ENCODE data around the gene CEP250. TPM values are rescaled to one million over a fixed set of nuclear protein-coding genes. Genes with fewer than 3 reads are reported as not detected.

The CEP250 gene
- total and polyA plus RNA-seq, 2 experiments from 2014 or later, result 15.5 to 21.7 TPM

DNA sequence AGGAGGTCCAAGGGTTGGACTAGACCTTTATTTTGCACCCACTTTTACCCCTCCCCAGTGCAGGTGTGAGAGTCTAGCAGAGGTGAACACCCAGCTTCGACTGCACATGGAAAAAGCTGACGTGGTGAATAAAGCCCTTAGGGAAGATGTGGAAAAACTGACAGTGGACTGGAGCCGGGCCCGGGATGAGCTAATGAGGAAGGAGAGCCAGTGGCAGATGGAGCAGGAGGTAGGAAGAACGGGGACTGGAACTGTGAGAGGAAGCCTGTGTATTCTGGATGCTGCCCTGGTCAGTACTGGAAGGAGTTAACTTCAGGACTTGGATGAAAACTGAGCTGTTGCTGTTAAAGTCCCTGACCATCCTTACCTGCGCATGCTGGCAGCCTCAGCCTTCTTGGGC, 10.6 kb downstream of the CEP250 start:
- in situ Hi-C loops (cut with MboI), result no loop called here
- no peaks in the 10 kb centered on the region for H3K27me3 ChIP-seq (replicated peaks; ENCODE audit: insufficient read depth)
- H3K9me2 ChIP-seq (ENCODE audit: insufficient read depth), result no peaks in the 10 kb centered on the region
- H3K27ac ChIP-seq, result no peak overlapping the region
- no peak for DNase-seq
- H3K9me3 ChIP-seq (ENCODE audit: low read depth), result no peaks in the 10 kb centered on the region
- H3K4me1 ChIP-seq (ENCODE audit: insufficient read depth), result no peaks in the 10 kb centered on the region
- H3K4me2 ChIP-seq (ENCODE audit: unreplicated experiment), result no peak overlapping the region
- H4K20me1 ChIP-seq (ENCODE audit: insufficient read depth), result no peaks in the 10 kb centered on the region
- H3K79me2 ChIP-seq (ENCODE audit: insufficient read depth), result 0 out of 2 replicates have a peak, but pooled peaks cover 7% of the 10 kb centered on the region
- H3K36me3 ChIP-seq (ENCODE audit: low read depth), result peaks cover 15% of the 10 kb centered on the region; the same call in 1 of the 2 replicates
- WGBS, 2 experiments (ENCODE audit: low coverage in 1 of 2, low lambda C conversion rate in 2 of 2, missing lambda C conversion rate in 2 of 2), result 47 to 50% methylated on average over 6 of the region's 6 CpGs
- no peak overlapping the region for H3K4me3 ChIP-seq
- H3K9ac ChIP-seq, result no peak overlapping the region
- H2AFZ ChIP-seq, result no peak overlapping the region
- no peaks in the 10 kb centered on the region for H3F3A ChIP-seq (ENCODE audit: insufficient read depth)
- no peak for TF ChIP-seq EZH2phosphoT487 (IDR thresholded peaks at IDR 0.05; ENCODE audit: insufficient read depth, low read depth)
- TF ChIP-seq EZH2 (IDR thresholded peaks at IDR 0.05; ENCODE audit: insufficient read depth, poor library complexity, severe bottlenecking), result no peak

DNA sequence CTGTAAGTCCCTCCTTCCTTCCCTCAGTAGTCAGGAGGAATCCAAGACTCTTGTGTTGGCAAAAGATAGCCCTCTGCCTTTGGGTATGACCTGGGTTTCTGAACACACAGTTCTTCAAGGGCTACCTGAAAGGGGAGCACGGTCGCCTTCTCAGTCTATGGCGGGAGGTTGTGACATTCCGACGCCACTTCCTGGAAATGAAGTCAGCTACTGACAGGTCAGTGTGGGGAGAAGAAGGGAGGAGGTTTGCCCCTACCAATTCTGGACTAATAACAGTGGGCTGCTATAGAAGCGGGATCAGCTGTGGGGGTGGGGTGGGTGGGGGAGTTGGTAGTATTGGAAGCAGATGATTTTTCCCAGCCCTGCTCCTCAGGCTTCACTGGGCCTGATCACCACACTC, 11.5 kb downstream of the CEP250 start:
- WGBS, 2 experiments (ENCODE audit: low coverage in 1 of 2, low lambda C conversion rate in 2 of 2, missing lambda C conversion rate in 2 of 2), result 96 to 98% methylated on average over 6 of the region's 6 CpGs
- no peaks in the 10 kb centered on the region for H3K27me3 ChIP-seq (replicated peaks; ENCODE audit: insufficient read depth)
- no peak overlapping the region for H3K4me3 ChIP-seq
- in situ Hi-C loops (cut with MboI), result no loop called here
- H3F3A ChIP-seq (ENCODE audit: insufficient read depth), result no peaks in the 10 kb centered on the region
- H3K9me2 ChIP-seq (ENCODE audit: insufficient read depth), result no peaks in the 10 kb centered on the region
- H3K79me2 ChIP-seq (ENCODE audit: insufficient read depth), result 0 out of 2 replicates have a peak, but pooled peaks cover 7% of the 10 kb centered on the region
- H3K4me1 ChIP-seq (ENCODE audit: insufficient read depth), result no peaks in the 10 kb centered on the region
- TF ChIP-seq EZH2 (IDR thresholded peaks at IDR 0.05; ENCODE audit: insufficient read depth, poor library complexity, severe bottlenecking) (no peak), EZH2phosphoT487 (IDR thresholded peaks at IDR 0.05; ENCODE audit: insufficient read depth, low read depth) (no peak)
- no peak overlapping the region for H3K9ac ChIP-seq
- H3K9me3 ChIP-seq (ENCODE audit: low read depth), result no peaks in the 10 kb centered on the region
- peaks cover 24% of the 10 kb centered on the region for H3K36me3 ChIP-seq (ENCODE audit: low read depth)
- no peak for DNase-seq
- no peak overlapping the region for H3K27ac ChIP-seq
- H3K4me2 ChIP-seq (ENCODE audit: unreplicated experiment), result no peak overlapping the region
- no peak overlapping the region for H2AFZ ChIP-seq
- no peaks in the 10 kb centered on the region for H4K20me1 ChIP-seq (ENCODE audit: insufficient read depth)

- Histone ChIP-seq H2AFZ (no peak overlapping the region), H3K4me3 (no peak overlapping the region), H3K9ac (no peak overlapping the region), H3K9me3 (ENCODE audit: low read depth) (no peaks in the 10 kb centered on the region), H3K79me2 (ENCODE audit: insufficient read depth) (0 out of 2 replicates have a peak, but pooled peaks cover 7% of the 10 kb centered on the region), H3K9me2 (ENCODE audit: insufficient read depth) (no peaks in the 10 kb centered on the region), H3K27me3 (replicated peaks; ENCODE audit: insufficient read depth) (no peaks in the 10 kb centered on the region), H3K27ac (no peak overlapping the region), H4K20me1 (ENCODE audit: insufficient read depth) (no peaks in the 10 kb centered on the region), H3F3A (ENCODE audit: insufficient read depth) (no peaks in the 10 kb centered on the region), H3K4me2 (ENCODE audit: unreplicated experiment) (no peak overlapping the region), H3K36me3 (ENCODE audit: low read depth) (peaks cover 30% of the 10 kb centered on the region), H3K4me1 (ENCODE audit: insufficient read depth) (no peaks in the 10 kb centered on the region)
- no peak for DNase-seq
- TF ChIP-seq EZH2phosphoT487 (IDR thresholded peaks at IDR 0.05; ENCODE audit: insufficient read depth, low read depth), result no peak
- TF ChIP-seq EZH2 (IDR thresholded peaks at IDR 0.05; ENCODE audit: insufficient read depth, poor library complexity, severe bottlenecking), result no peak
- in situ Hi-C loops (cut with MboI), result no loop called here
- 88 to 92% methylated on average over 9 of the region's 9 CpGs for WGBS, 2 experiments (ENCODE audit: low coverage in 1 of 2, low lambda C conversion rate in 2 of 2, missing lambda C conversion rate in 2 of 2)
These were observed 12.2 kb downstream of the CEP250 start for GRCh38 chr20:35467339-35468224.

GRCh38 chr20:35468671-35469334, 13.4 kb downstream of the CEP250 start:
- no peak for DNase-seq
- Histone ChIP-seq H3K79me2 (ENCODE audit: insufficient read depth) (0 out of 2 replicates have a peak, but pooled peaks cover 7% of the 10 kb centered on the region), H3K4me2 (ENCODE audit: unreplicated experiment) (no peak overlapping the region), H3K27ac (no peak overlapping the region), H3K4me1 (ENCODE audit: insufficient read depth) (no peaks in the 10 kb centered on the region), H2AFZ (no peak overlapping the region), H3K4me3 (no peak overlapping the region), H3K9me2 (ENCODE audit: insufficient read depth) (no peaks in the 10 kb centered on the region), H3K27me3 (replicated peaks; ENCODE audit: insufficient read depth) (no peaks in the 10 kb centered on the region), H3K9ac (no peak overlapping the region), H4K20me1 (ENCODE audit: insufficient read depth) (no peaks in the 10 kb centered on the region), H3K9me3 (ENCODE audit: low read depth) (no peaks in the 10 kb centered on the region), H3K36me3 (ENCODE audit: low read depth) (peaks cover 38% of the 10 kb centered on the region), H3F3A (ENCODE audit: insufficient read depth) (no peaks in the 10 kb centered on the region)
- WGBS, 2 experiments (ENCODE audit: low coverage in 1 of 2, low lambda C conversion rate in 2 of 2, missing lambda C conversion rate in 2 of 2), result 79 to 80% methylated on average over 6 of the region's 6 CpGs
- TF ChIP-seq EZH2phosphoT487 (IDR thresholded peaks at IDR 0.05; ENCODE audit: insufficient read depth, low read depth) (no peak), EZH2 (IDR thresholded peaks at IDR 0.05; ENCODE audit: insufficient read depth, poor library complexity, severe bottlenecking) (no peak)
- in situ Hi-C loops (cut with MboI), result no loop called here

All from GM23248 (cell line).